GF-D8 (cell line): ENCODE measurements around the gene FAM107B.

ENCODE experiments used
- DNase-seq: peaks from one replicate; lab custom pipeline; 2025; lab: John Stamatoyannopoulos, UW

Gene FAM107B

DNA sequence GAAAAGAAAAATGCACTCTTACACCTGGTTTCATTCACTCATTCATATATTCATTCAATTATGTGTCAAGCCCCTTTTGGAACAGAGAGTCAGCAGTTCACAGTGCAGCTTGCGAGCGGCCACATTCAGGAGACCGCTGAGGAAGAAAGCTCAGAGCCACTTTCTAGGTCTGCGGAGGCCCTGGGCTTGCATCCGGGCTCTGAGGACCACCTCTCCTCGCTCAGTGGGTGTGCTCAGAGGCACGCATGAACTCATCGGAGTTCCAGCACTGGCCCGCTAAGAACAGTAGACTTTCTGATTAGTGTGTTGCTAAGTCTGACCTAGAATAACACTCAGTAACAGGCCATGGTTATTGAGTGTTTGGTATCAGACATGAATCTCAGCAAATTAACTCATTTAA lies 1.8 kb upstream of the FAM107B start:
- DNase-seq = no peak

DNA sequence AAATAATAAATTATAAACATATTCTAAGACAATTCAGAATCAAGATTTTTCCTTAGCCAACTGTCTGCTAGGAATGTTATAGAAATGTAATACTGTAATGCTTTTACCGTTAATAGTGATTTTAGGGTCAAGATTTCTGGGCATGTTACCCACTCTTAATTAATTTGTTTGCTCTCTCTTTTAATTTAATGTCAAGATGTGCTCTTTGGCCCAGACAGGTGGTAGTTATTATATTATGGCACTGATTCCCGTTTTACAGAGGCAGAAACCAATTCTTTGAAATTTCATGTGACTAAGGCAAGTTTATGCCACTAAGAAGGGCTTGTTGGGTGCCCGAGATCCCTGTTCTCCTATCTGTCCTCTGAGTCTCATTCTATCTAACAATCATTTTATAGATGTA lies 959 bp upstream of the FAM107B start:
- DNase-seq = no peak

DNA sequence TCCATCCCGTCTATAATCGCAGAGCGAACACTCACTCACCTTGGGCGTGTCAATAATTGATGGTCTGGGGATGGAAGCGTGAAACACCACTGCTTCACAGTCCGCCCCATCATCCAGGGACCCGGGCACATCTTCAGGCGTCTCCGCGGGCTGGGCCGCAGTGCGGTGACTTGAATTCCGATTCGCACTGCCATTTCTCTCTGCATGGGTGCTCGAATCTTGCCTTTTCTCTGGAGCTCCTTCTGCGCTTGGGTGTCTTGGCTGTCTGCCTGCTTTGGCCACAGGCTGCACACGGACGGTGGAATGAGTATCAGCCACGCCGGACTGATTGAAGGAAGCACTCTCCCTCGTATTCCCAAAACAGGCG lies 500 bp downstream of the FAM107B start:
- DNase-seq = no peak

DNA sequence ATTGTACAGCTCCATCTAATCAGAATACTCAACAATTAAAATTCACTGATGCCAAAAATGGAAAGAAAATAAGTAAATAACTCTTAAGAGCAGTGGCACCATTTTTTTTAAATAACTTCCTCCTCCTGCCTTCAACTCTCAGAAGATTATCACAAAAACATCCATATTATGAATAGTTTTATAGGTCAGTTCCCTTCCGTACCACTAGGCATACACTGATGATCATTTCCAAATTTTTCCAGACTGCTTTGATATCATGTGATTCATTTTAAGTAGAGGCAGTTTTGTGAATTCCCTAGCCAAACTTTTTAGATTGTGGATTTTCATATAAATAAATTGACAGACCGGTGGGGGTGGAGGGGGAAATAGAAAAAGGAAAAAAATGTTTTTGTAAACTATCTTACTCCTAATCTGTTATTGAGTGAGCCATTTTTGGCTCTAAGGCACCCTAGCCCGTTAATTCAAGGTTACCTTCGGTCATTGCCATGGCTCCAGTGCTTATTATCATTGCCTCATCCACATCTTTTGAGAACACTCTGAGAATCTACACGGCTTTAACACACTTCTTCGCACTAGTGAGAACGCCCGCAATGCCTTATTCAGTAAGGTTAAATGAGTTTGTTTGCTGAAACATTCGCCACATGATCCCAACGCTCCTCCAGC lies 1.0 kb downstream of the FAM107B start:
- no peak for DNase-seq

DNA sequence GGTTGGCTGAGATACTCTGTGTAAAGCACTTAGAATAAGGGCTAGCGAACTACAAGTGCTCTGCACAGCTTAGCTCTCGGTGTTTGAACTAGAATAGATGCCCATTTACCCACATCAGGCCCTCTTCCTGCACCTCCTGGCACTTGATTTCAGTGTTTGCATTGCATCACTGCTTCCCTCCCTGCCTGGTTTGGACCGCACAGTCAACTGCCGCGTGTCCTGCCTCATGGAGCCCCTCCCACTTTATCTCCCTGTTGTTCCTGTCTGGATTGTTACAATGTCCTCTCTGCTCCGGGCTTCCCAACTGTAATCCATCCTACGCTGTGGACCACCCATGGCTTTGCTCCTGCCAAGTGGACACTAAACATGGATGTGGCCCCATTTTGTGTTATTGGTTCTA lies 2.3 kb downstream of the FAM107B start:
- DNase-seq = no peak

DNA sequence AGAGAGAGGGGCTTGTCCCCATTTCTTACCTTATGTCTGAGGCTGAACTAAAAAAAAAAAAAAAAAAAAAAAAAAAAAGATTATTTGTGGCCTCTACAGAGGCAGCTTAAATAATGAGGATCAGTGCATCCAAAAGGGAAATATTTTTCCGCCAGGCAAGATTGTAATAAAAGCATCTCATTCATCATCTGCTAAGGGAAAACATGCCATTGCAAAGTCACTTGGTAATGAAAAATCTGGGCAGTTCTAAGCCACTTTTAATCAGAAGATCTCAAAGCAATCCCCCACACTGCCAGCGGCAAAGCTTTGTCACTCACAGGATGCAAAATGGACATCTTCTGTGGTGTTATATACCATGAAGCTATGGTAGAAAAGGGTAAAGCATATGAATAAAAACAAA lies 3.8 kb downstream of the FAM107B start:
- DNase-seq = no peak

DNA sequence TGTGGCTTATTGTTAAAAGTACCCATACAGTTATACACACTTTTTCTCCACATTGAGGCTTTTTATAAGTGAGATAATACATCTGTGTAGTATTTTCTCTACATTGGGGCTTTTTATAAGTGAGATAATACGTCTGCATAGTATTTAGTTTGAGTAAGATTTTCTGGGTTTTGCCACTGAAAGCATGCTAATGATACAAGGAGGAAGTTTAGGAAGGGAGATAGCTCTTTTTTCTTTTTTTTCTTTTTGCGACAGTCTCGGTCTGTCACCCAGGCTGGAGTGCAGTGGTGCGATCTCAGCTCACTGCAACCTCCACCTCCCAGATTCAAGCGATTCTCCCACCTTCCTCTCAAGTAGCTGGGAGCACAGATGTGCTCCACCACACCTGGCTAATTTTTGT lies 13.3 kb downstream of the FAM107B start:
- no peak for DNase-seq

DNA sequence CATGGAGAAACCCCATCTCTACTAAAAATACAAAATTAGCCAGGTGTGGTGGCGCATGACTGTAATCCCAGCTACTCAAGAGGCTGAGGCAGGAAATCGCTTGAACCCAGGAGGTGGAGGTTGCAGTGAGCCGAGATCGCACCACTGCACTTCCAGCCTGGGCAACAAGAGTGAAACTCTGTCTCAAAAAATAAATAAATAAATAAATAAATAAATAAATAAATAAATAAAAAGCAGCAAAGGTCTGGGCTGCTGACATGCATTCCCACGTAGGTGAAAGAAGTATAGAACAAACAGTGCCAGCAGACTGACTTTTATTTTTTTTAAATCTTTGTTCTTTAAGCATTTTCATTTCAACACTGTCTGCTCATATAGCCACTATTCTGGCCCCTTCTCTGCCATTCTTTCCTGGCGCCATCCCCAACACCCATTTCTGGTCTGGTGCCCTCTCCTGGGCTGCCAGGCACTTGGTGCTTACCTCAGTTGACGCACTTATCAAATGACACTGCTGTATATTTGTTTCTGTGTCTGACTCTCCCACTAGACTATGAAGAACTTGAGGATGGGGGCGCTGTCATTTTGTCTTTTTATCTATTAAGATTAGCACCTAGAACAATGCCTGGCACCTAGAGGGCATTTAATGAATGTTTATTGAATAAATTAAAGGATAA lies 15.6 kb downstream of the FAM107B start:
- DNase-seq = no peak

DNA sequence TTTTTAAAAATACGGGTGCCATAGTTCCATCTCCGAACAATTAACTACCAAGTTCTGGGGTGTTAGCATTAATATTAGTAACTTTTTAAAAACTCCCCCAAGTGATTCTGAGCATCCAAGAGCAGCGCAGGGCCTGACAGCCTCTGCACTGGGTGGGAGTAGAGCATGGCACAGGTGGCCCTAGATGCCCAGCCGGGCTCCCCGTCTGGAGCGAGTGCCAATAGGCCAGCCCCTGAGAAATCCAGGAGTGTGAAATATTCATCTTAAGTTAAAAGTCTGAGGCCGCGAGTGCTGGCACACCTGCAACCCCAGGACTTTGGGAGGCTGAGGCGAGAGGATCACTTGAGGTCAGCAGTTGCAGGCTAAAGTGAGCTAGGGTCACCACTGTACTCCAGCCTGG lies 16.2 kb downstream of the FAM107B start:
- no peak for DNase-seq

DNA sequence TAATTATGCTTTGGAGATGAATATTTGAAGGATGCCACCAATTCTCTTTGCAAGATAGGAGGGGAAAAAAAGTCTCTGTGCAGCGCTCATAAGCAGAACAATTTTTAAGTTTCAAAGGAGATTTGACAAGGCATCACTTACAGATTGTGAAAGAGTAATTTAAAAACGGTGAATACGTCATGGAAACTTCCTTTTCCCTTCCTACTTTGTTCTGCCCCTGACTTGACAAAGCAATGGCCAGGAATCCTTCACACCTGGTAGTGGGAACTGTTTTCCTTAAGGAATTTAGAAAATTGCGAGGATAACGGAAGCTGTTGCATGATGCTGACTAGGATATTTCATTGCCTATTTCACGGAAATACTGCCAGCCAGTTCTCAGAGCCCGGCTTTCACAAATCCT lies 16.7 kb downstream of the FAM107B start:
- no peak for DNase-seq

DNA sequence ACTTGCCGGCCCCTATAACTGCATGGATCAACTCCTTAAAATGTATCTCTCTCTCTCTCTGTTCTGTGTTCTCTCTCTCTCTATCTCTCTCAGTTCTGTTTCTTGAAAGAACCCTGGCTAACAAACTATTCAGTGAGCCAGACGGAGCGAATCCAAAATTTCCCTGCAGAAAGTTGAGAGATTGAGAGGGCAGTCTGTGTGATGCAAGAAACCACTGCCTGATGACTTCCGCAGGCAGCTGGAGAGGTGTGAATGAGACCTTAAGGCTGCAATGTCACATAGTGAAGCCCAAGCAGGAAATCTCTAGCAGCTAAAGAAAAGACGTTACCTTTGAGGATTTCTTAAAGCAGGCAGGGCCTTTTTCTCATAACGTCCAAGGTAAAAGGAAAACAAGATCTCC lies 17.3 kb downstream of the FAM107B start:
- no peak for DNase-seq

DNA sequence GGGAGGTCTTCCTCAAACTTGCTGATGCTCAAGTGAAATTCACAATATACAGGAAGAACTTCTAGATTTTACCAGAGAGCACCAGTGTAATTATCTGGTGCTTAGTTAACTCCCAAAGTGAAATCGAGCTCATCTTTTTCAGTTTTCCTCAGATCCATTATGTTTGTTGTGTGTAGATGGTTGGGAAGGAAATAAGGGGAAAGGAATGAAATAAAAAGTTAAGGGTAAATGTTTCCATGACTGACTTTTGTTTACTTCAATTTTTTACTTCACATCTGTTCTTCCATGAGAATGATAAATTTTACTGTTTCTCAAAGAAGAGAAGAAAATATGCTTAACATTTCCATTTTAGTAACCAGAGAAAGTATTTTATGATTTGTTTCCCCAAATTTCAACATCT lies 21.3 kb downstream of the FAM107B start:
- no peak for DNase-seq

DNA sequence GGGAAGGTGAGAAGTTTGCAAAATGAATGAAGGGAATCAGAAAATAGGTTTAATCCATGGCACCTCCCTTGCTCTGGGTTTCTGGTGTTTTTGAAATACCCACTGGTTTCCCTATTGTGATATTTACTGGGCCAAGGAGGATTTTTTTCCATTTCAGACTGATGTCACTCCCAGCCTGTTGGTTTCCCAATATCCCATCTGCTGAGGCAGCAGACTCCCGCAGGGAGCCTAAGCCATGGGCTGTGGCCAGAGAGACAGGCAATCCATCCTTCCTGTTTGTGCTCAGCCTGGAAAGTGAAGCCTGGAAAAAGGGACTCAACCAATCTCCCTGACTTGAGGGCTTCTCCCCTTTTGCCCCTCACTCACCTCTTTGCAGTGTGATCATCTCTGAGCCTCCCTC lies 22.8 kb downstream of the FAM107B start:
- no peak for DNase-seq

DNA sequence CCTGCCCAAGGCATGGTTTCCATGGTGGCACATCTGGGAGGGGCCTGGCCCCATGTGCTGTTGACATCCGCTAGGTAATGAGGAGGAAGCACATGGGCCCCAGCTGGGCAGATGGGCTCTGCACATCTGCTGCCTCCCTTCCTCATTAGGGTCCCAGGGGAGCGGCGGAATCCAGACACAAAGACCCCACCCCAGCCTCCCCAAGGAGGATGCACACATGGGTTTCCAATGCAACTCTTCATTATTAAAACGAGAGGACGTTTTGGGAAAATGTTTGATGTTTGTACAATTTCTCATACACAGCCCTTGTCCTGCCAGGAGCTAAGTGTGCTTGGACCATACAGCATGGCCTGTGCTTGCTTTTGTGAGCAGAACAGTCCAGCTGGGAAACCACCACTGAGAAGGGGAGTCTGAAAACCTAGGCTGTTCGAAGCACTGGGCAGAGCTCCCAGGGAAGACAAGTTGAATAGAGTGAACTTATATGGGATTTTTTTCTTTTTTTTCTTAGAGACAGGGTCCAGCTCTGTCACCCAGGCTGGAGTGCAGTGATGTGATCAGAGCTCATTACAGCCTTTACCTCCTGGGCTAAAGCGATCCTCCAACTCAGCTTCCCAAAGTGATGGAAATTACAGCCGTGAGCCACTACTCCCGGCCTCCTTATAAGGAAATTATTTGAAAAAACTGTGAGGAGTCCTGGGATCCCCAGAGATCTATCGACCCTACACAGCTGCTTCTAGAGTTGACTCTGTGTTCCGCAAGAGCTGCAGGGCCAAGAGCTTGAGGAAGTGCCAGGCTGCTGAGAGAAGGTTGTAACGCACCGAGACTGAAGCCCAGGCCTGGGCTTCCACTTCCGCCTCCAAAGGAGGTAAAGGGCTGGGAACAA lies 23.4 kb downstream of the FAM107B start:
- no peak for DNase-seq

DNA sequence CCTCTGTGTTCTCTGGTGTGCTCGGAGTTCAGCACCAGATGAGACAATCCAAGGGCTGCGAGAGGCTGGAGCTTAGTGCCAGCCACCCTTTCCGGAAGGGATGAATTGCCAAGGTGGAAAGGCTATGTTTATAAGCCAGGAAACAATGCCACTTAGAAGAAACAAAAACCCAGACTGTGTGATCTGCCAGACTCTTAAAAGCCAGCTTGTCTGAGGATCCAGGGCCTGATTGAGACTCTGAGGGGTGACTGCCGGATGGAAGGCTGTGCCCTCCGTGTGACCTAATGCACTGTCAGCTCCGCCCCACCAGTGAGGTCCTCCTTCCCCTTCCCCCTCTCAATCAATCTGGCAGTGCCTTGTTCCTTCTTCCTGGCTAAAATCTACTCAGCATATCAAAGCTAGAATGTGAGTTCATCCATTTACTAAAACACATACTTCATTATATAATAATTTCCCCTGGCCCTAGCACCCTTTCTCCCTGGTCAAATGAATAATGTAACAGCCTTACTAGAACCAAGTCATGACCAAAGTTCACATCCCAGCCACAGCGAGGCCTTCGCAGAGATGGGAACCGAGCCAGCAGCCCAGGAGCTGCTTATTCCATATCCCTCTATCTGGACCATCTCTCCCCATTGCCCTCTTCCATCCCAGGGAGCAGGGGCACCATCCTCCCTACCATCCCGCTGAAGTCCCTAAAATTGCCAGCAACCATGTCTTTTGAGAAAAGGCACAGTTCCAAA lies 25.5 kb downstream of the FAM107B start:
- DNase-seq = no peak

DNA sequence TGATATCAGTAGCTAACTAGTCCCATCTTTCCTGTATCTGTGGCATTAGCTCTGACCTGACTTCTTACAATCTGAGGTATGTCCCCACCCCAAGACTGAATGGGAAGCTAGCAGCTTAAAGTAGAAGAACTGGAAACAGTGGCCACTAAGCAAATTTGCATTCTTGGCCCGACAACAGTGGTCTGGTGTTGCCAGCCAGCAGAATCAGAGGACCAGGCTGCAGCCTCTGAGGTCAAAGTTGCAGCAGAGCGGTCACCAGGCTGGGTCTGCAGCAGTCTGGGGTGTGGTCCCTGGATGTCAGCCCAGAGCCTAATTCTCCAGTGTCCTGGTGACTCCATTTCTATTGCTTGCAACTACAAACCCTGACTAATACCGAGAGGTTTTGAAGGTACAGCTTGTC lies 26.3 kb downstream of the FAM107B start:
- DNase-seq = no peak

DNA sequence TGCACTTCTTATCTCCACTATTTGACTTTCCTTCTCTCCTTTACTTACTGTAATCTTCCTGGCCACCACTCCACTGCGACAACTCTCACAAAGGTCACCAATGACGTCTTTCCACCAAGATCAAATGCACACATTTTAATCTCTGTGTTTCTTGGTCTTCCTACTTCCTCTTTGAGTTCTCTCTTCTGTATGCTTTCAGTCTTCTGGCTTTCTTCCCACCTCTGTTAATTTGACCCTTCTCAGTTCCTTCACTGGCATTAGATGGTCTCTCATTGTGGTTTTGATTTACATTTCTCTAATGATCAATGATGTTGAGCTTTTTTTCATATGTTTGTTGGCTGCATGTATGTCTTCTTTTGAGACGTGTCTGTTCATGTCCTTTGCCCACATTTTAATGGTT lies 31.9 kb downstream of the FAM107B start:
- DNase-seq = no peak

DNA sequence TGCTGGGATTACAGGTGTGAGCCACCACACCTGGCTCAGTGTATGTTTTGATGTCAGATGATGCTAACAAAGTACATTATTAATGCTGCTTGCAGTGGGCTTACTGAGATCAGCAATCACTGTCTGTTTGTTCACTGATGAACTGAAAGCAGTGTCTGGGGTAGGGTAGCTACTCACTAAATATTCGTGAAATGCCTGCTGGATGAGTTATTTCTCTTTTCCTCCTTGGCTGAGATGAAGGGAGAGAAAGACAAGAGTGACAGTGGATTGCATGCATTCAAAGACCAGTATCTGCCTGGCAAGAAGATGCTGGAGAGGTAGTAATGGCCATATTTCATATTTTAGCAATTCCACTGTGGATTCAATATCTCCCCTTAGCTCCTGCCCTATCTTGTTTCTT lies 32.3 kb downstream of the FAM107B start:
- DNase-seq = no peak

DNA sequence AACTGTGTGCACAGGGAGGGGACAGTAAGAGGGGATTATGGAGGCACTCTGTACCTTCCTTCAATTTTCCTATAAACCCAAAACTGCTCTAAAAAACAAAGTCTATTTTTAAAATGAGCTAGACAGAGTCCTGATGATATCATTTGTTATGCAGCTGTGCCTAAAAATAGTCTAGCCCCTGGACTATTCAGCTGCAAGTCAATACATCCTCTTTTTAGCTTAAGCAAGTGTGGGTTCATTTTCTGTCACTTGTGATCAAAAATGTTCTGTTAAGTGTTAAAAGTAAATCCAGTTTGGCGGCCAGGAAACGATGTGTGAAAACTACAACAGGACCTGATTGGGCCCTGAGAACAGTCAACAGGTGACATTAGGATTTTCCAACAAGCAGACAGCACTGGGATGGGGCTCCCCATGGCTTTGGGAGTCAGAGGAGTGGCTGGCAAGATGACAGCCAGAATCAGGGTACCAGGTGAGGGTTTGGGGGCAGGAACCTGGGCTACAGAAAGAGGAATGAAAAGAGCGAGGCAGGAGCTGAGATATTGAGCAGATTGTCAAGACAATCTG lies 33.9 kb downstream of the FAM107B start:
- DNase-seq = no peak

DNA sequence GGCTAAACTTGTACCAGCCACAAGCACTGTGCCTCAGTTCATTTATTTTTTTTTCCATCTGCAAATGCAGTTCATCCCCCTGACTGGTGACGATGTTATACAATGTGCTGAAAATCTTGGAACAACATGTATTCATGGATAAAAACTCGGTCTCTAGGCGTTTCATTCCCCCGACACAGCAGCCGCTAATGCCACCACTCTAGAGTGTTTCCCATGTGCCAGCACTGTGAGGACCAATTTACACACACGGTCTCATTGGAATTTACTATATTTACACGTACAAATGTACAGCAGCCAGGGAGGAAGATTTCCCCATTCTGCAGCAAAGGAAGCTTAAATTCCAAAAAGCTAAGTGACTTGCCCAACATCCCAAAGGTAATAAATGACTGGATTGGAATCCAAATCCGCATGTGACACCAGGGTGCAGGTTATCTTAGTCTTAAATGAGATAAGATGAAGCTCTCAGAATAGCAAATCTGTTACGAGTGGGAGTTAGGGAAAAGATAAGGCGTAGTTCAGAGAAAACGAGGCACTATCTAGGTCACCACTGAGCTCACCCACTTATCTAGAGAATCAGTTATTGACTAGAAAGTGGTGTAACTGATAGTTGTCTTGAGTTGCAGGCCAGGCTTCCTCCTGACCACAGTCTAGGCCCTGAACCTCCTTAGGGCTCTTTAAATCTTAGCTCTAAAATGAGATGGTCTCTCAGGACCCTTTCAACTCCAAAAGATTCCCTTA lies 36.7 kb downstream of the FAM107B start:
- no peak for DNase-seq

DNA sequence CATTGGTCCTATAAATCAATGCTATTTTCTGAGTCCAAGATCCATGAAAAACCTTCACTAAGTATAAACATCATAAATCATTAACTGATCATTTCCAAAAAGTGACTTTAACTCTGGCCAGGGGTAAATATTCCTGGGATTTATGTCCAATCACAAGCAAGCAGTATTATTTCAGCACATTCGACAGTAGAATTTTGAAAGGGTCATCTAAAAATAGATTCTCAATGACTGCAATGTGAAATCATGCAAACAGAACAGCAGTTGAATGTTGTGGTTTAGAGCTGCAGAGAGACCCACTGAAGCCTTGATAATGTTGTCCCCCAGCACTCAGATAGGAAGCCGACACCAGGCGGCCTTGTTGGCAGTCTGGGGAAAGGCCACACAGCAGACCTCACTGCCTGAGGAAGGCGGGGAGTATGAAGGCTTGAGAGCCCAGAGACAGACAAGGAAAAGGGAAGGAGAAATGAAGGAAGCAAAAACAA lies 38.1 kb downstream of the FAM107B start:
- DNase-seq = no peak
